Measurements from ENCODE around the gene FBP2.

Gene FBP2

GRCh38 chr9:94534901-94535300 is 58.7 kb downstream of the FBP2 start:
- TF ChIP-seq TAF1 (IDR thresholded peaks at IDR 0.05; ENCODE audit: low read depth) (no peak), USF1 (IDR thresholded peaks at IDR 0.05) (no peak), TCF12 (IDR thresholded peaks at IDR 0.05; ENCODE audit: low read depth) (no peak), CREB1 (IDR thresholded peaks at IDR 0.05; ENCODE audit: low read depth) (no peak), MAX (IDR thresholded peaks at IDR 0.05) (no peak)

GRCh38 chr9:94533601-94534000 is 60.0 kb downstream of the FBP2 start:
- TF ChIP-seq CEBPB (IDR thresholded peaks at IDR 0.05) (no peak), YY1 (IDR thresholded peaks at IDR 0.05; ENCODE audit: low read depth) (no peak), ZBTB7A (IDR thresholded peaks at IDR 0.05; ENCODE audit: low read depth) (no peak), TEAD4 (IDR thresholded peaks at IDR 0.05) (no peak), FOXM1 (IDR thresholded peaks at IDR 0.05; ENCODE audit: borderline replicate concordance, low read depth) (no peak), EGR1 (IDR thresholded peaks at IDR 0.05) (no peak), CREB1 (IDR thresholded peaks at IDR 0.05; ENCODE audit: low read depth) (no peak), NFIC (IDR thresholded peaks at IDR 0.05) (no peak), USF1 (IDR thresholded peaks at IDR 0.05) (no peak), TCF12 (IDR thresholded peaks at IDR 0.05; ENCODE audit: low read depth) (no peak), EP300 (IDR thresholded peaks at IDR 0.05; ENCODE audit: borderline replicate concordance) (no peak), TAF1 (IDR thresholded peaks at IDR 0.05; ENCODE audit: low read depth) (no peak), REST (IDR thresholded peaks at IDR 0.05; ENCODE audit: low read depth) (no peak), MAX (IDR thresholded peaks at IDR 0.05) (no peak)

GRCh38 chr9:94533155-94533554 is 60.5 kb downstream of the FBP2 start:
- TF ChIP-seq FOXM1 (IDR thresholded peaks at IDR 0.05; ENCODE audit: borderline replicate concordance, low read depth) (no peak), TEAD4 (IDR thresholded peaks at IDR 0.05) (no peak), EGR1 (IDR thresholded peaks at IDR 0.05) (no peak), TAF1 (IDR thresholded peaks at IDR 0.05; ENCODE audit: low read depth) (no peak), ZBTB7A (IDR thresholded peaks at IDR 0.05; ENCODE audit: low read depth) (no peak), CEBPB (IDR thresholded peaks at IDR 0.05) (no peak), TCF12 (IDR thresholded peaks at IDR 0.05; ENCODE audit: low read depth) (no peak), MAX (IDR thresholded peaks at IDR 0.05) (no peak), EP300 (IDR thresholded peaks at IDR 0.05; ENCODE audit: borderline replicate concordance) (no peak), YY1 (IDR thresholded peaks at IDR 0.05; ENCODE audit: low read depth) (no peak), CREB1 (IDR thresholded peaks at IDR 0.05; ENCODE audit: low read depth) (no peak), NFIC (IDR thresholded peaks at IDR 0.05) (no peak), USF1 (IDR thresholded peaks at IDR 0.05) (no peak), RAD21 (IDR thresholded peaks at IDR 0.05; ENCODE audit: low read depth) (no peak), REST (IDR thresholded peaks at IDR 0.05; ENCODE audit: low read depth) (no peak)

- TF ChIP-seq ZBTB7A (IDR thresholded peaks at IDR 0.05; ENCODE audit: low read depth), result no peak
- no peak for TF ChIP-seq CEBPB (IDR thresholded peaks at IDR 0.05)
- TF ChIP-seq MAX (IDR thresholded peaks at IDR 0.05), result no peak
- no peak for TF ChIP-seq EGR1 (IDR thresholded peaks at IDR 0.05)
- no peak for TF ChIP-seq NFIC (IDR thresholded peaks at IDR 0.05)
- no peak for TF ChIP-seq EP300 (IDR thresholded peaks at IDR 0.05; ENCODE audit: borderline replicate concordance)
- no peak for TF ChIP-seq TAF1 (IDR thresholded peaks at IDR 0.05; ENCODE audit: low read depth)
- no peak for TF ChIP-seq CREB1 (IDR thresholded peaks at IDR 0.05; ENCODE audit: low read depth)
- no peak for TF ChIP-seq RAD21 (IDR thresholded peaks at IDR 0.05; ENCODE audit: low read depth)
- no peak for TF ChIP-seq TCF12 (IDR thresholded peaks at IDR 0.05; ENCODE audit: low read depth)
- TF ChIP-seq REST (IDR thresholded peaks at IDR 0.05; ENCODE audit: low read depth), result no peak
- no peak for TF ChIP-seq YY1 (IDR thresholded peaks at IDR 0.05; ENCODE audit: low read depth)
- TF ChIP-seq USF1 (IDR thresholded peaks at IDR 0.05), result no peak
Measured at GRCh38 chr9:94528886-94529285, 64.7 kb downstream of the FBP2 start.
